Stimulated activated CD8-positive, alpha-beta memory T cell treated with anti-CD3 and anti-CD28 coated beads, Interleukin-2, amount 100 ng/mL, for 48 hours (primary cell): ENCODE data around the gene COL16A1.

Experiments used
- DNase-seq, 2 donors: peaks; one replicate each; pipeline ENCODE4 v3.0.0-alpha.2; 2020; ENCODE audit warnings: low read depth in 2 of 2

Gene COL16A1

GRCh38 chr1:31648190-31648589, 55.6 kb downstream of the COL16A1 start:
- no peak for DNase-seq

- no peak for DNase-seq
Measured at GRCh38 chr1:31647106-31647505, 56.7 kb downstream of the COL16A1 start.

- no peak for DNase-seq
Measured at GRCh38 chr1:31646259-31646960, 57.4 kb downstream of the COL16A1 start.

- DNase-seq = no peak
Measured at GRCh38 chr1:31645274-31645568, 58.6 kb downstream of the COL16A1 start.

GRCh38 chr1:31644560-31645273, 59.1 kb downstream of the COL16A1 start, which contains the start of gene PEF1:
Gene PEF1, minus strand, starts transcription at chr1:31644876. Its CDS starts 12 bp downstream, at chr1:31644864.
- DNase-seq = peak; percentile 98 to 99

- DNase-seq = no peak
Measured at GRCh38 chr1:31643976-31644559, 59.7 kb downstream of the COL16A1 start.

- DNase-seq = no peak
Measured at GRCh38 chr1:31642897-31643296, 60.9 kb downstream of the COL16A1 start.

GRCh38 chr1:31642366-31642765, 61.5 kb downstream of the COL16A1 start:
- no peak for DNase-seq

GRCh38 chr1:31640964-31641363, 62.9 kb downstream of the COL16A1 start:
- no peak for DNase-seq

- DNase-seq = no peak
Measured at GRCh38 chr1:31640179-31640578, 63.6 kb downstream of the COL16A1 start.

- DNase-seq = no peak
Measured at GRCh38 chr1:31639543-31639942, 64.3 kb downstream of the COL16A1 start.

GRCh38 chr1:31637915-31638673, 65.7 kb downstream of the COL16A1 start:
- no peak for DNase-seq

GRCh38 chr1:31633117-31633516, 70.7 kb downstream of the COL16A1 start:
- DNase-seq = peak; percentile 21 to 28

- no peak for DNase-seq
Measured at GRCh38 chr1:31632649-31633048, 71.2 kb downstream of the COL16A1 start.

GRCh38 chr1:31628931-31629556, 74.8 kb downstream of the COL16A1 start:
- no peak for DNase-seq

GRCh38 chr1:31627930-31628559, 75.8 kb downstream of the COL16A1 start:
- no peak for DNase-seq

- no peak for DNase-seq
Measured at GRCh38 chr1:31627301-31627929, 76.4 kb downstream of the COL16A1 start.

- DNase-seq = no peak
Measured at GRCh38 chr1:31626223-31627207, 77.3 kb downstream of the COL16A1 start.

- no peak for DNase-seq
Measured at GRCh38 chr1:31625561-31626222, 78.1 kb downstream of the COL16A1 start.
